HUES6 (cell line): ENCODE data around the gene ANKMY2.
A peak's percentile ranks its signal among the peaks of the same experiment; 100 is the strongest.
"Not testable (repeated sequence)": the region's sequence is repeated elsewhere in the genome, so short reads cannot be mapped to it uniquely, and the experiment has no call there.

Experiments used
- H3K27ac ChIP-seq: 2 replicates; pipeline ENCODE4 v1.7.0; 2013; ENCODE audit warnings: low read depth, mild to moderate bottlenecking, low read length, inconsistent platforms
- H3K27me3 ChIP-seq: 2 replicates; pipeline ENCODE4 v1.6.1; 2013; ENCODE audit warnings: low read length; ENCODE audit not compliant: control insufficient read depth, insufficient read depth
- H3K36me3 ChIP-seq: 2 replicates; pipeline ENCODE4 v1.6.1; 2013; ENCODE audit warnings: low read length; ENCODE audit not compliant: control insufficient read depth, insufficient read depth
- H3K4me1 ChIP-seq: 2 replicates; pipeline ENCODE4 v1.6.1; 2013; ENCODE audit warnings: low read length; ENCODE audit not compliant: control insufficient read depth, insufficient read depth
- H3K4me3 ChIP-seq: 2 replicates; pipeline ENCODE4 v1.5.1; 2013; ENCODE audit warnings: low read depth, low read length
- H3K9ac ChIP-seq: one replicate; pipeline ENCODE4 v1.6.1; 2013; ENCODE audit warnings: mild to moderate bottlenecking, low read length
- H3K9me3 ChIP-seq: 2 replicates; pipeline ENCODE4 v1.6.1; 2013; ENCODE audit warnings: low read depth, low read length; ENCODE audit not compliant: control insufficient read depth, insufficient read depth

Gene ANKMY2

DNA sequence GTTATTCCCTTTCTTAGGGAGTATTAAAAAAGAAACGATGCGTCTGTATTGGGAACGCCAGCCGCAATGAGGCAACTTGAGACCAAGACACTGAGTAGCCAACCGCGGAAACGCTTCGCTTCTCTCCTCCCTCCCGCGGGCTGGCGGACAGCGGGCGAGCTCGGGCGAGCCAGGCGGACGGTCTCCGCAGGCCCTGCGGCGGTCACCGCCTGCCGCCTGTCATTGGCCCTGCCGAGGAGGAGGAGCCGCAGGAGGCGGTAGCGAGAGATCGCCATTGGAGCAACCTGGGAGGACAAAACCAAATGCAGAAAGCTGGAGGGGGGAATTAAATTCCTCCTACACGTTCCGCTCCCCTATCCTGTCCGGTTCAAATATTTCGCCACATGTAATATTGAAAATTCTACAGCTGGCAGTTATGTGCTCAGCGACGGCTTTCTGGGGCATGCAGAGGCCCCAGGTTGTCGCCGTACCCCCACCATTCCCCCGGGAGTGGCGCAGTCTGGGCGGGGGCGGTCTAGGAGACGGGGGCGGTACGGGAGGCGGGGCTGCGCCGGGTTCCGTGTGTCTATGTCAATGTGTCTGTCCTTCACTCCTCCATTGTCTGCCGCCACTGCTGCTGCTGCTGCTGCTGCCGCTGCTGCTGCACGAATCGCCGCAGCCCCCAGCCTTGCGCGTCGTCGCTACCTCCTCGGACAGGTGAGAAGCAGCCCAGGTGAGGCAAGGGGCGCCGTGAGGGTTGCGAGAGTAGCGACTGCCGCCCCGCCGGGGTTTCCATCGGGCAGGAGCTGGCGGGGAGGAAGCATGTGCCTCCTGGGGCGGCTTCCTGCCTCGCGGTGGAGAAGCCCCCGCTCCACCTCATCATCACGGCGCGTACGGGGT is at the start of gene ANKMY2, which contains the start of gene BZW2:
ANKMY2 (minus strand) TSS at position 162 of the 879 bp plus-strand sequence. CDS start 181 bp downstream, outside the sequence.
BZW2 (plus strand) TSS at position 589 of the 879 bp plus-strand sequence. CDS start 19,263 bp downstream, outside the sequence.
- Histone ChIP-seq H3K36me3 (no peaks in the 10 kb centered on the region), H3K27me3 (peaks cover 8% of the 10 kb centered on the region; the same call in 1 of the 2 replicates), H3K27ac (peak within 1 kb of the TSS; percentile 98), H3K9me3 (no peaks in the 10 kb centered on the region), H3K9ac (peak within 1 kb of the TSS; percentile 97), H3K4me1 (peaks cover 25% of the 10 kb centered on the region), H3K4me3 (peak within 1 kb of the TSS; percentile 98)

DNA sequence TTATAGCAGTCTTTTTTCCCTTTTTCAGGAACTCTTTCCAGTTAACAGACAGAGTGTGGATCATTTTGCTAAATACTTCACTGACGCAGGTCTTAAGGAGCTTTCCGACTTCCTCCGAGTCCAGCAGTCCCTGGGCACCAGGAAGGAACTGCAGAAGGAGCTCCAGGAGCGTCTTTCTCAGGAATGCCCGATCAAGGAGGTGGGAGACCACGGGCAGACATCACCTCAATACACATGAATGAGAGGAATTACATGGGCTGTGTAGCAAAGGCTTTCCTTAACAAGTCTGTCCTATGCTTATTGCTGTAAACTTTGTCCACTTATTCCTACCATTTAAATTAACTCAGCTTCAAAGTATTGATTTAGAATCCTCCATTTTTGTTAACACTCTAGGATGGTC is 49.3 kb upstream of the ANKMY2 start:
- peaks cover 75% of the 10 kb centered on the region for H3K36me3 ChIP-seq
- no peaks in the 10 kb centered on the region for H3K4me1 ChIP-seq
- no peaks in the 10 kb centered on the region for H3K27me3 ChIP-seq
- no peak overlapping the region for H3K4me3 ChIP-seq
- no peaks in the 10 kb centered on the region for H3K9me3 ChIP-seq
- no peak overlapping the region for H3K9ac ChIP-seq
- H3K27ac ChIP-seq, result no peak overlapping the region

DNA sequence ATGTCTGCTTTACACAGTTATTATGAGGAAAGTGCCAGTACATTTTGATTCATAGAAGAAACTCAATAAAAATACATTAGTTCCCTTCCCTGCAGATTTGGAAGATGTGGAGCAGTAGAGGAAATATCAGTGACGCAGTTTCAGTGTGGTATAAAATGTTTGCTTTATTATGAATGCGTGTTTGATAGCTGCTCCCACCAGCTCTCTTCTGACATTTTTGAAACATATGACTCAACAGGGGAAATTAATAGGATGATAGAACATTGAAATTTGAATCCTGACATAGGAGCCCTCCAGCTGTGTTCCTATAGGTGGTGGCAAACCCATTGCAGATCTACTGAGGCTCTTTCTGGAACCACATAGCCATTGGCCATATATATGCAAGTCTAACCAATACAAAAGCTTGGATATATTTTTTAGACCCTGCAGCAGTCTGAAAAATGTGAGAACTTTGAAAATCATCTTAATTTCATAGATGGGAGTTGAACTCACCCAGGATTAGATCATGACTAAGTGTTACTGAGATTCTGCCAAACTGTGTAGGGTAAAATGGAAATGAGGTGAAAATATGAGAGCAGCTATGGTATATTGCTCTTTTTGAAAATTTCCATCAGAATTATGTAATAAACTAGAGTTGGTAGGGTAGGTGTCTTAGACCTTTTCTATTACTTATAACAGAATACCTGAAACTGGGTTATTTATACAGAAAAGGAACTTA is 48.2 kb upstream of the ANKMY2 start:
- H3K36me3 ChIP-seq, result peaks cover 71% of the 10 kb centered on the region
- H3K27me3 ChIP-seq, result no peaks in the 10 kb centered on the region
- H3K9me3 ChIP-seq, result no peaks in the 10 kb centered on the region
- H3K4me1 ChIP-seq, result no peaks in the 10 kb centered on the region
- H3K27ac ChIP-seq, result no peak overlapping the region
- H3K9ac ChIP-seq, result no peak overlapping the region
- H3K4me3 ChIP-seq, result no peak overlapping the region

DNA sequence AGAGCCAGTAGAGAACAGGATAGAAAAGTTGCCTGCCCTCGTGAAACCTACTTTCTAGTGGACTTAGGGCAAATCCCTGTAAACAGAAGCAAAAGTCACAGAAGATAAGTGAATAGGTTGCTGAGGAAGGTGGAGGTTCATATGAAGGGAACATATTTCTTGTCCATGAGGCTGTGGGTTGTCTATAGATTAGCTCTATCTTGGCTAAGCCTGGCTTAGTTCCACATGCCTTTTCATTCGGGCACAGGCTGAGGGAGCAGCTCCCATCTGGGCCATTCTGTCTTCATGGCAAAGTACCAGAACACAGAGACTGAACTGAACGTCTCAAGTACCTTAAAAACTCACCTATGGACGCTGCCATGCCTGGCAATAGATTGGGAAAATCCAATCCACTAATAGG is 45.7 kb upstream of the ANKMY2 start:
- Histone ChIP-seq H3K27ac (no peak overlapping the region), H3K36me3 (peaks cover 56% of the 10 kb centered on the region)

DNA sequence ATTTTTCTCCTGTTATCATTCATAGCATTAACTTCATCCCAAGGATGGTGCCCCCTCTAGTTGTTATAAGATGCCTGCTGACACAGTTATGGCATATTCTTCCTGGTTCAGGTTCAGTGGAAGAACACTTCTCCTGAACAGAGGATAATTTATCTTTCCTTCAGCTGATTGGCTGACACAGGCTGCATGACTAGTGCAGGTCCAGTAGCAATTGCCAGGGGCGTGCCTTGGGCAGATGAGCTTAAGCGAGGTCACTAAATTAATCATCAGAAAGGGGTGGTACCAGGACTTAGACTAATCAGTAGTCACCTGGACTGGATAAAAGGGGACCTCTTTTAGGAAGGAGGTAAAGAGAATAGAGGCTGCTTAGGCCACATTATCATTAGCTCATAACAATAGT is 42.7 kb upstream of the ANKMY2 start:
- Histone ChIP-seq H3K9ac (no peak overlapping the region), H3K27ac (no peak overlapping the region), H3K27me3 (no peaks in the 10 kb centered on the region), H3K36me3 (peaks cover 59% of the 10 kb centered on the region), H3K4me1 (no peaks in the 10 kb centered on the region), H3K4me3 (no peak overlapping the region), H3K9me3 (no peaks in the 10 kb centered on the region)

More for the DNA sequence above, 45.7 kb upstream of the ANKMY2 start:
- Histone ChIP-seq H3K4me3 (no peak overlapping the region), H3K27me3 (no peaks in the 10 kb centered on the region), H3K9ac (no peak overlapping the region), H3K9me3 (no peaks in the 10 kb centered on the region), H3K4me1 (no peaks in the 10 kb centered on the region)

GRCh38 chr7:16685535-16685934 is 40.0 kb upstream of the ANKMY2 start:
- Histone ChIP-seq H3K27me3 (no peaks in the 10 kb centered on the region), H3K4me3 (no peak overlapping the region), H3K9ac (no peak overlapping the region), H3K27ac (no peak overlapping the region), H3K9me3 (no peaks in the 10 kb centered on the region), H3K36me3 (peaks cover 63% of the 10 kb centered on the region), H3K4me1 (no peaks in the 10 kb centered on the region)

- no peak overlapping the region for H3K4me3 ChIP-seq
- no peaks in the 10 kb centered on the region for H3K27me3 ChIP-seq
- no peaks in the 10 kb centered on the region for H3K4me1 ChIP-seq
- no peak overlapping the region for H3K9ac ChIP-seq
- H3K36me3 ChIP-seq, result peaks cover 63% of the 10 kb centered on the region
- no peaks in the 10 kb centered on the region for H3K9me3 ChIP-seq
- no peak overlapping the region for H3K27ac ChIP-seq
These were observed 39.4 kb upstream of the ANKMY2 start for GRCh38 chr7:16684935-16685334.

- not testable (repeated sequence) for H3K4me3 ChIP-seq, H3K27ac ChIP-seq, H3K4me1 ChIP-seq, H3K9ac ChIP-seq, H3K27me3 ChIP-seq, H3K9me3 ChIP-seq
- H3K36me3 ChIP-seq, result peaks cover 60% of the 10 kb centered on the region
These were observed 33.4 kb upstream of the ANKMY2 start for GRCh38 chr7:16678645-16679566.

DNA sequence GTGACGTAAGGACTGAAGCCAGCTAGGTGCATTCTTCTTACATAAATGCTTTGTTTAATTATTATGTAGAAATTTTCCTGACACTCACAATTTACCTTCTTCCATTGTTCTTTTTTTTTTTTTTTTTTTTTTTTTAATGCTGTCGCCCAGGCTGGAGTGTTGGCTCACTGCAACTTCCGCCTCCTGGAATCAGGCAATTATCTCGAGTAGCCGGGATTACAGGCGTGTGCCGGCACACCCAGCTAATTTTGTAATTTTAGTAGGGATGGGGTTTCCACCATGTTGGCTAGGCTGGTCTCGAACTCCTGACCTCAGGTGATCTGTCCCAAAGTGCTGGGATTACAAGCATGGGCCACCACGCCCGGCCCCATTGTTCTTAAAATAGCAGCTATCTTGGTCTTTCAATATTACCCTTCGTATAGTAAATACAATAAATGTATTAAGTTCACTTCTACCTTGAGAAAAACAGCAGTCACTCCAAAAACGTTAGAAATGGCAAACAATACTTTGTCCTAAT is 32.5 kb upstream of the ANKMY2 start:
- H3K27ac ChIP-seq, result no peak overlapping the region
- no peaks in the 10 kb centered on the region for H3K9me3 ChIP-seq
- no peak overlapping the region for H3K4me3 ChIP-seq
- no peaks in the 10 kb centered on the region for H3K4me1 ChIP-seq
- no peaks in the 10 kb centered on the region for H3K27me3 ChIP-seq
- no peak overlapping the region for H3K9ac ChIP-seq
- peaks cover 52% of the 10 kb centered on the region for H3K36me3 ChIP-seq

- Histone ChIP-seq H3K27me3 (no peaks in the 10 kb centered on the region), H3K36me3 (peaks cover 28% of the 10 kb centered on the region), H3K4me3 (no peak overlapping the region), H3K9ac (no peak overlapping the region), H3K9me3 (no peaks in the 10 kb centered on the region), H3K27ac (no peak overlapping the region), H3K4me1 (peaks cover 12% of the 10 kb centered on the region; the same call in 1 of the 2 replicates)
These were observed 29.7 kb upstream of the ANKMY2 start for GRCh38 chr7:16675277-16675676.
